ENCODE data around the gene SAMD4A.

DNA sequence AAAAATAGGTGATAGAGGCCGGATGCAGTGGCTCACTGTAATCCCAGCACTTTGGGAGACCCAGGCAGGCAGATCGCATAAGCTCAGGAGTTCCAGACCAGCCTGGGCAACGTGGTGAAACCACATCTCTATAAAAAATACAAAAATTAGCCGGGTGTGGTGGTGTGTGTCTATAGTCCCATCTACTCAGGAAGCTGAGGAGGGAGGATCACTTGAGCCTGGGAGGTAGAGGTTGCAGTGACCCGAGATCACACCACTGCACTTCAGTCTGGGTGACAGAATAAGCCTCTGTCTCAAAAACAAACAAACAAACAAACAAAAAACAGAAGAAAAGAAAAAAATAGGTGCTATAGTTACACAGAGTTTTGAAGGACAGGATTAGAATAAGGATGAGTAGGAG, 142.1 kb downstream of the SAMD4A start:
- TF ChIP-seq, protein P1, sequence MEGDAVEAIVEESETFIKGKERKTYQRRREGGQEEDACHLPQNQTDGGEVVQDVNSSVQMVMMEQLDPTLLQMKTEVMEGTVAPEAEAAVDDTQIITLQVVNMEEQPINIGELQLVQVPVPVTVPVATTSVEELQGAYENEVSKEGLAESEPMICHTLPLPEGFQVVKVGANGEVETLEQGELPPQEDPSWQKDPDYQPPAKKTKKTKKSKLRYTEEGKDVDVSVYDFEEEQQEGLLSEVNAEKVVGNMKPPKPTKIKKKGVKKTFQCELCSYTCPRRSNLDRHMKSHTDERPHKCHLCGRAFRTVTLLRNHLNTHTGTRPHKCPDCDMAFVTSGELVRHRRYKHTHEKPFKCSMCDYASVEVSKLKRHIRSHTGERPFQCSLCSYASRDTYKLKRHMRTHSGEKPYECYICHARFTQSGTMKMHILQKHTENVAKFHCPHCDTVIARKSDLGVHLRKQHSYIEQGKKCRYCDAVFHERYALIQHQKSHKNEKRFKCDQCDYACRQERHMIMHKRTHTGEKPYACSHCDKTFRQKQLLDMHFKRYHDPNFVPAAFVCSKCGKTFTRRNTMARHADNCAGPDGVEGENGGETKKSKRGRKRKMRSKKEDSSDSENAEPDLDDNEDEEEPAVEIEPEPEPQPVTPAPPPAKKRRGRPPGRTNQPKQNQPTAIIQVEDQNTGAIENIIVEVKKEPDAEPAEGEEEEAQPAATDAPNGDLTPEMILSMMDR (IDR thresholded peaks at IDR 0.05; ENCODE audit: insufficient read depth, low read length) = no peak
- no peak for TF ChIP-seq POLR2AphosphoS5 (IDR thresholded peaks at IDR 0.05; ENCODE audit: low read depth)
- TF ChIP-seq, protein P2, sequence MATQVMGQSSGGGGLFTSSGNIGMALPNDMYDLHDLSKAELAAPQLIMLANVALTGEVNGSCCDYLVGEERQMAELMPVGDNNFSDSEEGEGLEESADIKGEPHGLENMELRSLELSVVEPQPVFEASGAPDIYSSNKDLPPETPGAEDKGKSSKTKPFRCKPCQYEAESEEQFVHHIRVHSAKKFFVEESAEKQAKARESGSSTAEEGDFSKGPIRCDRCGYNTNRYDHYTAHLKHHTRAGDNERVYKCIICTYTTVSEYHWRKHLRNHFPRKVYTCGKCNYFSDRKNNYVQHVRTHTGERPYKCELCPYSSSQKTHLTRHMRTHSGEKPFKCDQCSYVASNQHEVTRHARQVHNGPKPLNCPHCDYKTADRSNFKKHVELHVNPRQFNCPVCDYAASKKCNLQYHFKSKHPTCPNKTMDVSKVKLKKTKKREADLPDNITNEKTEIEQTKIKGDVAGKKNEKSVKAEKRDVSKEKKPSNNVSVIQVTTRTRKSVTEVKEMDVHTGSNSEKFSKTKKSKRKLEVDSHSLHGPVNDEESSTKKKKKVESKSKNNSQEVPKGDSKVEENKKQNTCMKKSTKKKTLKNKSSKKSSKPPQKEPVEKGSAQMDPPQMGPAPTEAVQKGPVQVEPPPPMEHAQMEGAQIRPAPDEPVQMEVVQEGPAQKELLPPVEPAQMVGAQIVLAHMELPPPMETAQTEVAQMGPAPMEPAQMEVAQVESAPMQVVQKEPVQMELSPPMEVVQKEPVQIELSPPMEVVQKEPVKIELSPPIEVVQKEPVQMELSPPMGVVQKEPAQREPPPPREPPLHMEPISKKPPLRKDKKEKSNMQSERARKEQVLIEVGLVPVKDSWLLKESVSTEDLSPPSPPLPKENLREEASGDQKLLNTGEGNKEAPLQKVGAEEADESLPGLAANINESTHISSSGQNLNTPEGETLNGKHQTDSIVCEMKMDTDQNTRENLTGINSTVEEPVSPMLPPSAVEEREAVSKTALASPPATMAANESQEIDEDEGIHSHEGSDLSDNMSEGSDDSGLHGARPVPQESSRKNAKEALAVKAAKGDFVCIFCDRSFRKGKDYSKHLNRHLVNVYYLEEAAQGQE (IDR thresholded peaks at IDR 0.05; ENCODE audit: insufficient replicate concordance, low read depth) = no peak

All from HL-60 (cell line).